IPS-NIHi7 (cell line): Measurements from ENCODE around the gene BMPR1A.
A peak's percentile ranks its signal among the peaks of the same experiment; 100 is the strongest.

Experiments
- DNase-seq: peaks from one replicate; pipeline ENCODE4 v3.0.0; 2012; ENCODE audit warnings: mixed read lengths; ENCODE audit errors: extremely low spot score

BMPR1A gene

GRCh38 chr10:86802473-86803108 lies 46.2 kb downstream of the BMPR1A start:
- no peak for DNase-seq

- no peak for DNase-seq
These were observed 46.7 kb downstream of the BMPR1A start for GRCh38 chr10:86803156-86803555.

GRCh38 chr10:86804805-86805204 lies 48.4 kb downstream of the BMPR1A start:
- DNase-seq, result no peak

- DNase-seq, result no peak
These were observed 56.7 kb downstream of the BMPR1A start for GRCh38 chr10:86813101-86813500.

GRCh38 chr10:86813982-86814381 lies 57.6 kb downstream of the BMPR1A start:
- DNase-seq, result no peak

- DNase-seq, result no peak
These were observed 58.7 kb downstream of the BMPR1A start for GRCh38 chr10:86815035-86815617.

- no peak for DNase-seq
These were observed 59.2 kb downstream of the BMPR1A start for GRCh38 chr10:86815640-86816039.

- no peak for DNase-seq
These were observed 60.8 kb downstream of the BMPR1A start for GRCh38 chr10:86817246-86817645.

- no peak for DNase-seq
These were observed 63.1 kb downstream of the BMPR1A start for GRCh38 chr10:86819567-86819966.

GRCh38 chr10:86820509-86820908 lies 64.1 kb downstream of the BMPR1A start:
- DNase-seq, result no peak

GRCh38 chr10:86821388-86821999 lies 65.1 kb downstream of the BMPR1A start:
- DNase-seq, result no peak

GRCh38 chr10:86823565-86823964 lies 67.1 kb downstream of the BMPR1A start:
- no peak for DNase-seq

GRCh38 chr10:86824151-86824550 lies 67.7 kb downstream of the BMPR1A start:
- DNase-seq, result peak; percentile 45

- DNase-seq, result no peak
These were observed 68.9 kb downstream of the BMPR1A start for GRCh38 chr10:86825366-86825765.

GRCh38 chr10:86827639-86828038 lies 71.2 kb downstream of the BMPR1A start:
- no peak for DNase-seq

GRCh38 chr10:86828145-86828544 lies 71.7 kb downstream of the BMPR1A start:
- no peak for DNase-seq

- DNase-seq, result no peak
These were observed 73.1 kb downstream of the BMPR1A start for GRCh38 chr10:86829472-86829871.

- DNase-seq, result no peak
These were observed 73.7 kb downstream of the BMPR1A start for GRCh38 chr10:86830043-86830591.

GRCh38 chr10:86833969-86834368 lies 77.5 kb downstream of the BMPR1A start:
- DNase-seq, result no peak

- no peak for DNase-seq
These were observed 79.6 kb downstream of the BMPR1A start for GRCh38 chr10:86836044-86836443.

- no peak for DNase-seq
These were observed 81.2 kb downstream of the BMPR1A start for GRCh38 chr10:86837663-86838062.

GRCh38 chr10:86840498-86840897 lies 84.1 kb downstream of the BMPR1A start:
- no peak for DNase-seq

GRCh38 chr10:86846088-86846487 lies 89.7 kb downstream of the BMPR1A start:
- no peak for DNase-seq
